GM18873 (cell line): ENCODE results near the gene MICU1.
"Not testable (repeated sequence)": the region's sequence is repeated elsewhere in the genome, so short reads cannot be mapped to it uniquely, and the experiment has no call there.

ENCODE experiments used
- ATAC-seq: cut with Tn5 transposase; IDR thresholded peaks from one replicate; pipeline ENCODE4 v1.9.1; 2021; ENCODE audit warnings: mild to moderate bottlenecking, moderate library complexity, moderate number of reproducible peaks; ENCODE audit not compliant: unreplicated experiment, low FRiP score

MICU1 gene

DNA sequence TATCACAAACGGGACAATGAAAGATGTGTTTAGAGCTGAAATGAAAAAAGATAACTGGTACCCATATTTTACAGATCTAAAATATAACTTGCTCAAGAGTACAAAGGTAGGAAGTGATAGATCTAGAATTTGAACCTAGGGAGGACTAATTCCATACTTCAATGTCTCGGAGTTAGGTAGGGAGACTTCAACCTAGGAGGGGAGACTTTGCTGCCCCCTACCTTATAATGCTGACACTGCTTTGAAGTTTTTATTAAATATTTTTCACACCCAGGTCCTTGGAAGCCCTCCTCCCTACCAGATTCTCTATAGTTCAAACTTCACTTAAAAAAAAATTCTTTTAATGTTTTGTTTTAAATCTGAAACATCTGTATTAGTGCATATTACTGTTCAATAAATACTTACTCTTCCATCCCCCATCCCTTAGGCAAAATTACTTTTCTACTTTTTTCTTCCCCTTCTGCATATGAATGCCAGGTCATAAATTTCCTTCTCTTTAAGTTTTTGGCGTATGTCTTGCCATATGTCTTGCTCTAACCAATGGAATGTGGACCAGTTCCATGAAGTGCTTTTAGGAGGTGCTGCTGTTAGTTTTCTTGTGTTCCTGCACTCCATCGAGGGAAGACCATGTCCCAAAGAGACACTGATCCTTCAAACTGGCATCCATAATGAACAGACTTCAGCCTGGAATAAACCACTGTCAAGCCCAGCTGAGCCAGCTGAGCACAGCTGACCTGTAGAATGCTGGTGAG lies 57.8 kb downstream of the MICU1 start:
- ATAC-seq: no peak

GRCh38 chr10:72567421-72567820 lies 58.5 kb downstream of the MICU1 start:
- ATAC-seq: no peak

- no peak for ATAC-seq
Observed at GRCh38 chr10:72564596-72564995, 61.3 kb downstream of the MICU1 start.

DNA sequence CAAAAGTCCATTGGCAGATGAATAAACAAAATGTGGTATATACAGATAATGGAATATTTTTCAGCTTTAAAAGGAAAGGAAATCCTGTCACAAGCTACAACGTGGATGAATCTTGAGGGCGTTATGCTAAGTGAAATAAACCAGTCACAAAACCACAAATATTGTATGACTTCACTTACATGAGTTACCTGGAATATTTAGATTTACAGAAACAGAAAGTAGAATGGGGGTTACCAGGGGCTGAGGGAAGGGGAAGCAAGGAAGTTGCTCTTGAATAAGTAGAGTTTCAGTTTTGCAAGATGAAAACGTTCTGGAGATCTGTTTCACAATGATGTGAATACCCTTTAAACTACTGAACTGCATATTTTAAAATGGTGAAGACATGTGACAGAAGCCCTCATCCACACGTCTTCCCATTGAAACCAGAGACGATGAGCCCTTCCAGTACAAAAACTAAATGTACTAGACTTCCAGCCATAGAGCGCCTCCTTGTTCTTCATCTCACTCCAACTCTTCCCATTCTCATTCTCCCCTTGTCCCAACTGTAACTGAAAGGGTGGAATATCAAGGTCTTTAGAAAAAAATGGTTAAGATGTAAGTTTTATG lies 62.4 kb downstream of the MICU1 start:
- ATAC-seq: no peak

GRCh38 chr10:72561745-72562166 lies 64.1 kb downstream of the MICU1 start:
- no peak for ATAC-seq

DNA sequence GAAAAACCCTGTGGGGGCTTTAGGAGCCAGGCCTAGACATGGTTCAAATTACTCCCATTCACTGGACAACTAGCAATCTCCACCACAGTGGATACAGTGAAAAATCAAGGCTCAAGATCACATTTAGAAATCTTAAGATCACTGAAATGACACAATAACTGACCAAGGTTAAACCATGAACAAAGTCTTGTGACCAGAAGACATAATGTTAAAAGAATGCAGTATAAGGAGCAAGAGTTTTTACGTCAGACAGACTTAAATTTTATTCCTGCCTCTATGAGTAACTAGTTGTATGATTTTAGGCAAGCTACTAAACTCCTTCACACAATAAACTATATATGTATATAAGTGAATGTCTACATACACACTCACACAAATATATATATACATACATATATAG lies 68.5 kb downstream of the MICU1 start:
- ATAC-seq: no peak

- ATAC-seq: no peak
Observed at GRCh38 chr10:72552857-72553256, 73.0 kb downstream of the MICU1 start.

- ATAC-seq: no peak
Observed at GRCh38 chr10:72550239-72550638, 75.6 kb downstream of the MICU1 start.

GRCh38 chr10:72545546-72545945 lies 80.3 kb downstream of the MICU1 start:
- no peak for ATAC-seq

DNA sequence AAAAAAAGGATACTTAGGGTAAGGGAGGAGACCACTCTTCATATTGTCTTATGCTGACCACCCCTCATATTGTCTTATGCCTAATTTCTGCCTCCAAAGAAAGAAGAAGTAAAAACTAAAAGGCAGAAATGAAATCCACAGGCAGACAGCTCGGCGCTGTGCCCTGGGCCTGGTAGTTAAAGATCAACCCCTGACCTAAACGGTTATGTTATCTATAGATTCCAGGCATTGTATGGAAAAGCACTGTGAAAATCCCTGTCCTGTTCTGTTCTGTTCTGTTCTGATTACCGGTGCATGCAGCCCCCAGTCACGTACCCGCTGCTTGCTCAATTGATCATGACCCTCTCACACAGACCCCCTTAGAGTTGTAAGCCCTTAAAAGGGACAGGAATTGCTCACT lies 82.0 kb downstream of the MICU1 start:
- not testable (repeated sequence) for ATAC-seq

DNA sequence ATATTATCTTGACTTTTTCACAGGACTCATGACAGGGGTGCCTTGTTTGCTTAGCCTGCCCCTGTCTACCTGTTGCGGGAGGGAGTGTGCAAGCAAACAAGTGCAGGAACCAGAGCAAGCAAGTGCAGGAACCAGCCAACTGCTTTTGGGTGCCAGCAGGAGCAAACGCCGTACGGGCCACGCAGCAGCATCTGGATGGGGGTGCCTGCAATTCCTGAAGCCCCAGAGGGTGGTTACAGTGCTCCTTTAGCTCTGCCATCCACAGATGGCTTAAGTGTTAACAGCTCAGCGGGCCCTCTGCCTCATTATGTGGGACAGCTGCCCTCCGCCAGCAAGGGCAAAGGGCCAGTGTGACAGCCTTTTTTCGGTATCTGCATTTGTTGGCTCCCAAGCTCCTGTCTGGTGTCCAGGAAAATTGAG lies 83.5 kb downstream of the MICU1 start:
- ATAC-seq: no peak

DNA sequence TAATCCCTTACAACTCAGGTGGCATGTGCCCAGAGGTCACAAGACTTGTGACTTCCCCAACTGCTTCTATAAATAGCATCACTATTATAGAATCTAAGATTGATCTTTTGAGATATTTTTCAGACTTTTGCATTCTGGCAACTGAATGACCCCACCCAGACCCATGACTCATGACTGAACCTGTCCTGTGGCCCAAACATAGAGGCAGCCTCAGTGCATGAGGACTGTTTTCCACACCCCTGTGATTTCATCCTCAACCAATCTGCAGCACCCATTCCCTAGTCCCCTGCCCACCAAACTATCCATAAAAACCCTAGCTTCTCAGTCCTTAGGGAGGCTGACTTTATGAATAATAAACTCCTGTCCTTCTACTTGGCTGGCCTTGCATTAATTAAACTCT lies 84.5 kb downstream of the MICU1 start:
- no peak for ATAC-seq

DNA sequence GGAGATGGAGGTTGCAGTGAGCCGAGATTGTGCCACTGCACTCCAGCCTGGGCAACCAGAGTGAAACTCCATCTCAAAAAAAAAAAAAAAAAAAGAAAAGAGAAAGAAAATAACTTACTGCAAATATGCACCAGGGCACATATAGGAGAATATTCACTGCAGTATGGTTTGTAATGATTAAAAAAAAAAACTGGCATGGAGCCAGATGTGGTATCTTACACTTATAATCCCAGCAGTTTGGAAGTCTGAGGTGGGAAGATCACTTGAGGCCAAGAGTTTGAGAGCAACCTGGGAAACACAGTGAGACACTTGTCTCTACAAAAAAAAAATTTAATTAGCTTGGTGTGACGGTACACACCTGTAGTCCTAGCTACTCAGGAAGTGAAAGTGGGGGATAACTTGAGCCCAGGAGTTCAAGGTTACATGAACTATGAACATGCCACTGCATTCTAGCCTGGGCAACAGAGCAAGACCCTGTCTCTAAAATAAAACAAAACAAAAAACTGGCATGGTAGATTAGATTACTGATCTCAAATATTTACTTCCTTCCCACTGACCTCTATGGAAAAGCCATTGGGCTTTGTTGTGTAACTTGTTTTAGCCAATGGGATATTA lies 85.6 kb downstream of the MICU1 start:
- no peak for ATAC-seq

DNA sequence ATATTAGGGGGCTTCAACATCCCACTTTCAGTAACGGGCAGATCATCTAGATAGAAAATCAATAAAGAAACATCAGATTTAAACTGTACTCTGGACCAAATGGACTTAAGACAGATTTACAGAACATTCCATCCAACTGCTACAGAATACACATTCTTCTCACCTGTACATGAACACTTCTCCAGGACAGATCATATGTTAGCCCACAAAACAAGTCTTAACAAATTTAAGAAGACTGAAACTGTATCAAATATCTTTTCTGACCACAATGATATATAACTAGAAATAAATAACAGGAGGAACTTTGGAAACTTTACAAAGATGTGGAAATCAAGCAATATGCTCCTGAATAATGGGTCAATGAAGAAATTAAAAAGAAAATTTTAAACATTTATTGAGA lies 86.7 kb downstream of the MICU1 start:
- no peak for ATAC-seq

DNA sequence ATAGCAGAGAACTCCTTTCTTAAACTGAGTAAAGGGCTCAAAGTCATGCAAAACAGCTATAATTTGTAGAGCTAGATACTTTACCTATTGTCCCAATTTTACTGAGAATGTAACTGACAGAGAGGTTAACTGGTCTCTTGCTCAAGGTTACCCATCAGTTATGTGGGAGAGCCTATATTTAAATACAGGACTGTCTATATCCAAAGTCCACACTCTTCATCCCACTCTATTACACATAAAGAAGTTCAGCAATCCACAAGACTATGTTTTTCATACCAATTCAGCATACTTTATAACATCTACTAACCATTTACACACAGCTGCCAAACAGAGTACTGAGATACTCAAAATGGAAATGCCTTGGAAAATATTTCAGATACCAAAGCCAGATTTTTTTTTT lies 100.2 kb downstream of the MICU1 start:
- no peak for ATAC-seq

- no peak for ATAC-seq
Observed at GRCh38 chr10:72525277-72525676, 100.6 kb downstream of the MICU1 start.

- ATAC-seq: no peak
Observed at GRCh38 chr10:72524489-72524888, 101.4 kb downstream of the MICU1 start.

DNA sequence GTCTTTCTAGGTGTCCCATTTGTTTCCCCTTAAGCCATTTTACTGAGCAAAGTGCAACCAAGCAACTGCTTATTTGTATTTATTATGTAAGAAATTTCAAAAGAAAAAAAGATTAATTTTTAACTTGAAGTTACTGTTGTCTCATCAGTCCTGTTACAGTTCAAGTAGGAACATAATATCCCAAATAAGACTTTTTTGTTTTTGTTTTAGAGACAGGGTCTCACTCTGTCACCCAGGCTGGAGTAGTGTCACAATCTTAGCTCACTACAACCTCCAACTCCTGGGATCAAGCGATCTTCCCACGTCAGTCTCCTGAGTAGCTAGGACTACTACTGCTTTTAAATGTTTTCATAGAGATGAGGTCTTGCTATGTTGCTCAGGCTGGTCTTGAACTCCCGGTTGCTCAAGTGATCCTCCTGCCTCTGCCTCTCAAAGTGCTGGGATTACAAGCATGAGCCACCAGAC lies 101.9 kb downstream of the MICU1 start:
- ATAC-seq: no peak

DNA sequence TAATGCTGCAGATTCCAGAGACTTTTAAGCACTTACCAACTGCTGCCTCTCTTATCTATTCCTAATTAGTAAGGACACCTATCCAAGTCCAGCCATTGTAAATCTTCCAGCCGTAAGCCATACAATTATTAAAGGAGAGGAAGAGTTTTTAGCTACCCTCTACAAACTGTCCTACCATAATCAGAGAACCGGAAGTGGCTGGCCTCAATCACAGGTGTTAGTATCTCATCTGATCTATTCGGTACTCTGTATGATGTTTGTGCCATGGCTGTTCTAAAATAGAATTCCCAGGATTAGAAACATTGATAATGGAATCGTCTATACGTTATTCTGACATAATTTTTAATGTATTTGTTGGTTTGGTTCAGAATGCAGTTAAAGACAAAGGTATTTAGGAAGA lies 102.8 kb downstream of the MICU1 start:
- no peak for ATAC-seq

DNA sequence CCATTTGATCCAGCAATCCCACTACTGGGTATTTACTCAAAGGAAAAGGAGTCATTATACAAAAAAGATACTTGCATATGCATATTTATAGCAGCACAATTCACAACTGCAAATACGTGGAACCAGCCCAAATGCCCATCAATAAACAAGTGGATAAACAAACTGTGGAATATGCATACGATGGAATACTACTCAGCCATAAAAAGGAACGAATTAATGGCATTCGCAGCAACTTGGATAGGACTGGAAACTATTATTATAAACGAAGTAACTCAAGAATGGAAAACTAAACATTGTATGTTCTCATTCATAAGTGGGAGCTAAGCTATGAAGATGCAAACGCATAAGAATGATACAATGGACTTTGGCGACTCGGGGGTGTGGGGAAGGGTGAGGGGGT lies 108.6 kb downstream of the MICU1 start:
- no peak for ATAC-seq

DNA sequence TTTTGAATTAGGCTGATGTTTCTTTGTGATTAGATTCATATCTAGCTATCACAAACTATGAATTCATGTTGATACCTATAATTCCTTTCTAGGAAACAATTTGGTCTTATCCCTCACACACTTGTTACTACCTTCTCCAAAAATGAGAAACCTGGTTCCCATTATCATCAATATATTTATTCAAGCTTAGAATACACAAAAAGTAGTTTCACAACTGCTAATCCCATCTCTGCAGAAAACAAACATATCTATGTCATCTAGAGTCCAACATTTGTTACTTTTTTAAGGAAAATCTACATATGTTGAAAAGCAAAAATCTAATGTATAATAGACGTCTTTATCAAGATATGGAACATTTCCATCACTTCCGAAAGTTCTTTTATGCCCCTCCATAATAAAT lies 110.4 kb downstream of the MICU1 start:
- ATAC-seq: no peak

GRCh38 chr10:72513910-72514309 lies 112.0 kb downstream of the MICU1 start:
- ATAC-seq: no peak
